WTC11 (cell line): ENCODE data around the gene NTRK3. TPM values are rescaled to one million over a fixed set of nuclear protein-coding genes. Genes with fewer than 3 reads are reported as not detected.
"Not testable (repeated sequence)": the region's sequence is repeated elsewhere in the genome, so short reads cannot be mapped to it uniquely, and the experiment has no call there.

Source experiments
- ATAC-seq: fragments of 200-7000 bp; cut with Tn5 transposase; 2 replicates; pipeline ENCODE4 v1.10.0; 2021; ENCODE audit warnings: mild to moderate bottlenecking, moderate library complexity
- CTCF ChIA-PET: fragments of 300-600 bp; sonication (Branson Sonifier 250); formaldehyde crosslinking; loops from one replicate; lab custom pipeline; 2021; ENCODE audit warnings: antibody characterized with exemption; lab: Charles Lee
- POLR2A ChIA-PET: fragments of 350-600 bp; sonication (Branson Sonifier 250); formaldehyde crosslinking; loops from one replicate; lab custom pipeline; 2021; ENCODE audit warnings: antibody characterized with exemption; lab: Charles Lee
- DNase-seq: peaks from one replicate; pipeline ENCODE4 v3.0.0; 2021; ENCODE audit warnings: low spot score
- H3K27ac Mint-ChIP-seq: 2 replicates; pipeline ENCODE4 v1.8.0; 2021; ENCODE audit warnings: mixed read lengths
- H3K27me3 Mint-ChIP-seq: 2 replicates; pipeline ENCODE4 v1.8.0; 2021; ENCODE audit warnings: low read depth, mild to moderate bottlenecking, moderate library complexity, mixed read lengths
- H3K36me3 Mint-ChIP-seq: 2 replicates; pipeline ENCODE4 v1.8.0; 2021; ENCODE audit warnings: mixed read lengths
- H3K4me1 Mint-ChIP-seq: 2 replicates; pipeline ENCODE4 v1.8.0; 2022; ENCODE audit warnings: mixed read lengths
- H3K4me3 Mint-ChIP-seq: 2 replicates; pipeline ENCODE4 v1.8.0; 2021; ENCODE audit warnings: mild to moderate bottlenecking, moderate library complexity, mixed read lengths
- H3K9me3 Mint-ChIP-seq: 2 replicates; pipeline ENCODE4 v1.8.0; 2021; ENCODE audit warnings: mixed read lengths
- ERG ChIP-seq: fragments of 250-450 bp; sonication (Bioruptor Pico); IDR thresholded peaks from 2 replicates; pipeline ENCODE4 v1.8.0; 2021; ENCODE audit warnings: mild to moderate bottlenecking
- ETV6 ChIP-seq: sonication (generic); formaldehyde crosslinking; IDR thresholded peaks from 2 replicates; pipeline ENCODE4 v1.8.1; 2022; ENCODE audit warnings: mild to moderate bottlenecking, missing genetic modification reagents
- FOXP4 ChIP-seq: sonication (generic); formaldehyde crosslinking; IDR thresholded peaks from 2 replicates; pipeline ENCODE4 v1.8.0; 2022; ENCODE audit warnings: mild to moderate bottlenecking, missing genetic modification reagents
- IRF1 ChIP-seq: sonication (generic); formaldehyde crosslinking; IDR thresholded peaks from 2 replicates; pipeline ENCODE4 v1.8.0; 2023; ENCODE audit warnings: missing genetic modification reagents
- IRF2 ChIP-seq: sonication (generic); formaldehyde crosslinking; IDR thresholded peaks from 2 replicates; pipeline ENCODE4 v1.8.0; 2022; ENCODE audit warnings: low read depth, missing genetic modification reagents, borderline replicate concordance
- MAX ChIP-seq: sonication (generic); formaldehyde crosslinking; IDR thresholded peaks from 2 replicates; pipeline ENCODE4 v1.8.0; 2022; ENCODE audit warnings: mild to moderate bottlenecking, missing genetic modification reagents
- MLX ChIP-seq: sonication (generic); formaldehyde crosslinking; IDR thresholded peaks from 2 replicates; pipeline ENCODE4 v1.8.1; 2023; ENCODE audit warnings: mild to moderate bottlenecking, missing genetic modification reagents, moderate library complexity
- NFATC4 ChIP-seq: fragments of 250-450 bp; sonication (Bioruptor Pico); IDR thresholded peaks from 2 replicates; pipeline ENCODE4 v1.9.0; 2021; ENCODE audit warnings: mild to moderate bottlenecking
- NR3C1 ChIP-seq: sonication (generic); formaldehyde crosslinking; conservative IDR thresholded peaks from 2 replicates; pipeline ENCODE4 v1.8.1; 2023; ENCODE audit warnings: low read depth, mild to moderate bottlenecking, missing genetic modification reagents
- PREB ChIP-seq: sonication (generic); formaldehyde crosslinking; IDR thresholded peaks from 2 replicates; pipeline ENCODE4 v1.8.1; 2022; ENCODE audit warnings: mild to moderate bottlenecking, missing genetic modification reagents, moderate library complexity, borderline replicate concordance
- RORB ChIP-seq: fragments of 250-450 bp; sonication (Bioruptor Pico); IDR thresholded peaks from 2 replicates; pipeline ENCODE4 v1.9.0; 2021; ENCODE audit warnings: mild to moderate bottlenecking
- STAT6 ChIP-seq: sonication (generic); formaldehyde crosslinking; conservative IDR thresholded peaks from 2 replicates; pipeline ENCODE4 v1.8.1; 2023; ENCODE audit warnings: mild to moderate bottlenecking, low read depth, missing genetic modification reagents, moderate library complexity
- TP53 ChIP-seq: sonication (generic); formaldehyde crosslinking; IDR thresholded peaks from 2 replicates; pipeline ENCODE4 v1.8.1; 2023; ENCODE audit warnings: mild to moderate bottlenecking, missing genetic modification reagents
- ZMAT4 ChIP-seq: fragments of 250-450 bp; sonication (Bioruptor Pico); IDR thresholded peaks from 2 replicates; pipeline ENCODE4 v1.9.0; 2021; ENCODE audit warnings: mild to moderate bottlenecking
- ZNF263 ChIP-seq: sonication (generic); formaldehyde crosslinking; IDR thresholded peaks from 2 replicates; pipeline ENCODE4 v1.8.1; 2022; ENCODE audit warnings: low read depth, mild to moderate bottlenecking, moderate library complexity, missing genetic modification reagents
- ZNF423 ChIP-seq: fragments of 250-450 bp; sonication (Bioruptor Pico); IDR thresholded peaks from 2 replicates; pipeline ENCODE4 v2.1.2; 2022; ENCODE audit warnings: mild to moderate bottlenecking, moderate library complexity
- ZNF425 ChIP-seq: fragments of 250-450 bp; sonication (Bioruptor Pico); conservative IDR thresholded peaks from 2 replicates; pipeline ENCODE4 v1.9.0; 2021; ENCODE audit warnings: mild to moderate bottlenecking
- total RNA-seq: library from RNA; stranded (reverse); gene quantifications from 3 replicates; pipeline ENCODE4 v1.2.3, GENCODE V29; 2021

NTRK3 gene
- total RNA-seq, 1 experiment from 2014 or later: 12.3 TPM

GRCh38 chr15:88072598-88073390 is 183.7 kb downstream of the NTRK3 start:
- Mint-ChIP-seq H3K36me3 (no peaks in the 10 kb centered on the region), H3K9me3 (0 out of 2 replicates have a peak, but pooled peaks cover 4% of the 10 kb centered on the region), H3K4me1 (peaks cover 57% of the 10 kb centered on the region), H3K27me3 (no peaks in the 10 kb centered on the region), H3K4me3 (no peak overlapping the region), H3K27ac (peak overlapping the region; percentile 85)
- peak; percentile 89 for ATAC-seq
- POLR2A ChIA-PET: interaction anchor here (0.7 to 0.9 kb wide), 2 partner anchors 37 to 267 kb away, joined by 3 to 4 read pairs; no protein-coding TSS in a partner anchor
- CTCF ChIA-PET: interaction anchor here (1.3 to 1.9 kb wide), 3 partner anchors 45 to 174 kb away, joined by 4 to 6 read pairs (median 5); no protein-coding TSS in a partner anchor
- TF ChIP-seq ERG (CRISPR knock-in tag): no peak
- TF ChIP-seq FOXP4 (CRISPR knock-in tag): peak; percentile 46; the same call in 1 of the 2 replicates
- 0 out of 2 replicates have a peak, but pooled peaks have one; percentile 25 for TF ChIP-seq ETV6
- 0 out of 2 replicates have a peak, but pooled peaks have one; percentile 37 for TF ChIP-seq MAX (CRISPR knock-in tag)
- no peak for TF ChIP-seq RORB (CRISPR knock-in tag)
- TF ChIP-seq ZNF423 (CRISPR knock-in tag): peak; percentile 10; the same call in 1 of the 2 replicates
- TF ChIP-seq ZMAT4 (CRISPR knock-in tag): no peak
- peak; percentile 51 for DNase-seq

- Mint-ChIP-seq H3K4me1 (peaks cover 54% of the 10 kb centered on the region), H3K27ac (peak overlapping the region; percentile 15; the same call in 1 of the 2 replicates)
- H3K4me3 Mint-ChIP-seq, DNase-seq, H3K9me3 Mint-ChIP-seq, H3K36me3 Mint-ChIP-seq, H3K27me3 Mint-ChIP-seq, ATAC-seq: not testable (repeated sequence)
- CTCF ChIA-PET: interaction anchor here (1.3 to 1.9 kb wide), 3 partner anchors 44 to 175 kb away, joined by 4 to 6 read pairs (median 5); no protein-coding TSS in a partner anchor
- POLR2A ChIA-PET: interaction anchor here (0.7 to 0.9 kb wide), 2 partner anchors 36 to 268 kb away, joined by 3 to 4 read pairs; no protein-coding TSS in a partner anchor
Measured at GRCh38 chr15:88072133-88072532, 184.4 kb downstream of the NTRK3 start.

GRCh38 chr15:88071141-88071540 is 185.4 kb downstream of the NTRK3 start:
- H3K4me3 Mint-ChIP-seq: no peak overlapping the region
- peaks cover 59% of the 10 kb centered on the region for H3K4me1 Mint-ChIP-seq
- ChIA-PET CTCF (no interaction called here), POLR2A (no interaction called here)
- H3K27ac Mint-ChIP-seq: no peak overlapping the region
- no peak for ATAC-seq
- H3K27me3 Mint-ChIP-seq: no peaks in the 10 kb centered on the region
- H3K36me3 Mint-ChIP-seq: no peaks in the 10 kb centered on the region
- DNase-seq: no peak
- peaks cover 7% of the 10 kb centered on the region; the same call in 1 of the 2 replicates for H3K9me3 Mint-ChIP-seq
- no peak for TF ChIP-seq IRF1 (CRISPR knock-in tag)
- TF ChIP-seq NR3C1 (CRISPR knock-in tag): no peak
- TF ChIP-seq ZNF425: no peak
- TF ChIP-seq IRF2 (CRISPR knock-in tag): no peak
- TF ChIP-seq MLX: no peak
- TF ChIP-seq PREB (CRISPR knock-in tag): no peak
- TF ChIP-seq ZNF263 (CRISPR knock-in tag): no peak
- no peak for TF ChIP-seq STAT6
- no peak for TF ChIP-seq NFATC4
- no peak for TF ChIP-seq TP53 (CRISPR knock-in tag)
